ENCODE measurements around the gene DNAH6. TPM values are rescaled to one million over a fixed set of nuclear protein-coding genes. Genes with fewer than 3 reads are reported as not detected.

Gene DNAH6
- polyA plus RNA-seq, 1 donor (not counting 4 experiments of a cell fraction or from before 2014, with no cell fraction given), result 0.05 TPM

- Histone ChIP-seq H3K79me2 (ENCODE audit: control insufficient read depth, insufficient read depth, low read length) (no peaks in the 10 kb centered on the region), H3K9ac (ENCODE audit: control insufficient read depth, extremely low read depth, insufficient read depth, low read length) (no peak overlapping the region), H3K9me1 (ENCODE audit: control insufficient read depth, extremely low read depth, insufficient read depth, low read length) (no peaks in the 10 kb centered on the region), H3K4me1 (ENCODE audit: control insufficient read depth, extremely low read depth, insufficient read depth, low read length) (no peaks in the 10 kb centered on the region), H4K20me1 (ENCODE audit: control insufficient read depth, extremely low read depth, insufficient read depth, low read length) (no peaks in the 10 kb centered on the region), H3K27ac (ENCODE audit: control insufficient read depth, insufficient read depth, low read length) (no peak overlapping the region), H3K4me3 (ENCODE audit: control insufficient read depth in 2 of 3, extremely low read depth in 1 of 3, insufficient read depth in 2 of 3, low read depth in 1 of 3, low read length in 3 of 3) (no peak overlapping the region), H3K27me3 (ENCODE audit: control insufficient read depth, extremely low read depth, insufficient read depth, low read length) (no peaks in the 10 kb centered on the region), H3K4me2 (ENCODE audit: control insufficient read depth, extremely low read depth, insufficient read depth, low read depth, low read length) (no peak overlapping the region), H3K9me3 (ENCODE audit: control insufficient read depth, low read depth, low read length) (no peaks in the 10 kb centered on the region), H2AFZ (ENCODE audit: control insufficient read depth, low read length) (no peak overlapping the region), H3K36me3 (ENCODE audit: control insufficient read depth in 2 of 2, extremely low read depth in 1 of 2, insufficient read depth in 2 of 2, low read length in 2 of 2) (no peaks in the 10 kb centered on the region)
- TF ChIP-seq CTCF (optimal IDR thresholded peaks at IDR 0.05 in 1 of 3, IDR thresholded peaks at IDR 0.05 in 1 of 3, conservative IDR thresholded peaks at IDR 0.05 in 1 of 3; ENCODE audit: extremely low read depth in 1 of 3, insufficient read depth in 2 of 3, low read length in 3 of 3), result no peak
- TF ChIP-seq EZH2 (IDR thresholded peaks at IDR 0.05; ENCODE audit: low read length), result no peak
- dilution Hi-C loops (cut with MboI; ENCODE audit: extremely low pct_ligation_motif_present, low sequenced_read_pairs), result no loop called here
- FAIRE-seq (no peak), DNase-seq (ENCODE audit: low read depth, low spot score) (no peak)
Observed at GRCh38 chr2:84719434-84719833, 203.1 kb downstream of the DNAH6 start.

GRCh38 chr2:84723831-84724230 lies 207.5 kb downstream of the DNAH6 start:
- no peak overlapping the region for H3K4me2 ChIP-seq (ENCODE audit: control insufficient read depth, extremely low read depth, insufficient read depth, low read depth, low read length)
- H3K27me3 ChIP-seq (ENCODE audit: control insufficient read depth, extremely low read depth, insufficient read depth, low read length), result no peaks in the 10 kb centered on the region
- H3K9ac ChIP-seq (ENCODE audit: control insufficient read depth, extremely low read depth, insufficient read depth, low read length), result no peak overlapping the region
- no peaks in the 10 kb centered on the region for H3K9me1 ChIP-seq (ENCODE audit: control insufficient read depth, extremely low read depth, insufficient read depth, low read length)
- no peaks in the 10 kb centered on the region for H3K79me2 ChIP-seq (ENCODE audit: control insufficient read depth, insufficient read depth, low read length)
- dilution Hi-C loops (cut with MboI; ENCODE audit: extremely low pct_ligation_motif_present, low sequenced_read_pairs), result no loop called here
- no peaks in the 10 kb centered on the region for H3K9me3 ChIP-seq (ENCODE audit: control insufficient read depth, low read depth, low read length)
- no peaks in the 10 kb centered on the region for H3K4me1 ChIP-seq (ENCODE audit: control insufficient read depth, extremely low read depth, insufficient read depth, low read length)
- no peak overlapping the region for H3K4me3 ChIP-seq (ENCODE audit: control insufficient read depth in 2 of 3, extremely low read depth in 1 of 3, insufficient read depth in 2 of 3, low read depth in 1 of 3, low read length in 3 of 3)
- no peak overlapping the region for H2AFZ ChIP-seq (ENCODE audit: control insufficient read depth, low read length)
- H3K36me3 ChIP-seq (ENCODE audit: control insufficient read depth in 2 of 2, extremely low read depth in 1 of 2, insufficient read depth in 2 of 2, low read length in 2 of 2), result no peaks in the 10 kb centered on the region
- TF ChIP-seq CTCF (optimal IDR thresholded peaks at IDR 0.05 in 1 of 3, IDR thresholded peaks at IDR 0.05 in 1 of 3, conservative IDR thresholded peaks at IDR 0.05 in 1 of 3; ENCODE audit: extremely low read depth in 1 of 3, insufficient read depth in 2 of 3, low read length in 3 of 3) (no peak), EZH2 (IDR thresholded peaks at IDR 0.05; ENCODE audit: low read length) (no peak)
- FAIRE-seq, result no peak
- DNase-seq (ENCODE audit: low read depth, low spot score), result no peak
- H3K27ac ChIP-seq (ENCODE audit: control insufficient read depth, insufficient read depth, low read length), result no peak overlapping the region
- H4K20me1 ChIP-seq (ENCODE audit: control insufficient read depth, extremely low read depth, insufficient read depth, low read length), result no peaks in the 10 kb centered on the region
